Middle frontal gyrus (tissue), 1 donor: Measurements from ENCODE around the gene E4F1.
"Not testable (repeated sequence)": the region's sequence is repeated elsewhere in the genome, so short reads cannot be mapped to it uniquely, and the experiment has no call there.

Experiments
- DNase-seq: peaks from one replicate; pipeline ENCODE4 v3.0.0-alpha.2; 2015; ENCODE audit warnings: low spot score; ENCODE audit errors: extremely low spot score

Gene E4F1

DNA sequence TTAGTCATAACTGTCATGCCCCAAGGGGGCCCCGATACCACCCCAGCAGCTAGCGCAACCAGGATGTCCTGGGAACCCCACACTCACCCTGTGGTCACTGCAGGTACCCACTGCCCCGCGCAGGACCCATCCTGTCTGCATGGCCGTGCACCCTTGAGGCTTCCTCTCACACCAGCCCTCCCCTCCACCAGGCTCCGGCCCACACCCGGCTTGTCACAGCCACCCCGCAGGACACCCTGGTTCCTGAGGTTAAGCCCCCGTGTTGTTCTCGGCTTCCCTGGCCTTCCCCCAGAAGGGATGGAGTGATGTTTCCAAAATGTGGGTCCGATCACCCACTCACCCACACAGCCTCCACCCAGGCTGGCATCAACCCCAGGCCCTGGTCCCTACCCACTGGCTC, 20.4 kb downstream of the E4F1 start:
- no peak for DNase-seq

DNA sequence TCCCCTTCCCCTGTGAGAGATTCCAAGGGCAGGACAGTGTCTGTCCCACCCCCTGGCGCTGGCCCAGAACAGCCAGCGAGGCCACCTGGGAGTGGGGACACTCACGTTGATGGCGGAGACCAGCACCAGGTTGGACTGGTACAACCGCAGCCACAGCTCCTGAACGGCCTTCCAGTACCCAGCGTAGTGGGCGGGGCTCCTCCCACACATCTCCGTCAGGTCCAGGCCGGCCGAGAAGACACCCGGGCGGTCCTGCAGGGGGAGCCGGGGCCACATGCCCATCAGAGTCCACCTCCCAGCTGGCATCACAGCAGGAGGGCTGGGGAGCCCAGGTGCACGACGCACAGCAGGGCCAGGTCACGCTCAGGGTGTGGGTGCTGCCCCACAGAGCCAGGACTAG, 20.9 kb downstream of the E4F1 start:
- no peak for DNase-seq

DNA sequence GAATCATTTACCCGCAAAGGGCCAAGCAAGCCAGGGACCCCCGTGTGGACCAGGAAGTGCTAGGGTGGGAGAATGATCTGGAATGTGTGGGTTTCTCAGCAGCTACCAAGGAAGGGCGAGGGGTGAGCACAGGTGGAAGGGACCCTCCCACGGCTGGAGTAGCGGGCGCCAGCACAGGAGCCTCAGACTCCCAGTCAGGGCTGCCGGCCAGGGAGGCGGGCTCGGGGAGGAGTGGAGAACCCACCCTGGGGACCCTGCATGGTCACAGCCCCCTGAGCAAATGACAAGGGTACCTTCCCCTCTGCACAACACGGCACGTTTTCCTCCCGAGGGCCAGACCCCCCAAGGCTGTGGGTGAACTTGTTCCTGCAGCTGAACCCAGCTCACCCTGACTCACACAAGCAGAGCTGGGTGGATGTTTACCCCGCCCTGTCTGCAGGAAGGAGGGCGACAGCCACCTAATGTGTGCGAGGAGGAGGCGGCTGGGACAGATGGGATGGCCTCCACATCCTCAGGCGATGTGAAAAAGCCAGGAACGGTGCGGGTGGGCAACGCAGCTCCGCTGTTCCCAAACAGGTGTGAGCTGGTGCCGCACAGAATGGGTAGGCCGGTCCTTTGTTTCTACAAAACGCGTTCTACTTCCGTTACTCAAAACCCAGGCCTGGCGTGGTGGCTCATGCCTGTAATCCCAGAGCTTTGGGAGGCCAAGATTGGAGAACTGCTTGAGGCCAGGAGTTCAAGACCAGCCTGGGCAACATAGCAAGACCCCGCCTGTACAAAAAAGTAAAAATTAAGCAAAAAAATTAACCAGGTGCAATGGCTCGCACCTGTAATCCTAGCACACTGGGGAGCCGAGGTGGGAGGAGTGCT, 21.8 kb downstream of the E4F1 start:
- no peak for DNase-seq

DNA sequence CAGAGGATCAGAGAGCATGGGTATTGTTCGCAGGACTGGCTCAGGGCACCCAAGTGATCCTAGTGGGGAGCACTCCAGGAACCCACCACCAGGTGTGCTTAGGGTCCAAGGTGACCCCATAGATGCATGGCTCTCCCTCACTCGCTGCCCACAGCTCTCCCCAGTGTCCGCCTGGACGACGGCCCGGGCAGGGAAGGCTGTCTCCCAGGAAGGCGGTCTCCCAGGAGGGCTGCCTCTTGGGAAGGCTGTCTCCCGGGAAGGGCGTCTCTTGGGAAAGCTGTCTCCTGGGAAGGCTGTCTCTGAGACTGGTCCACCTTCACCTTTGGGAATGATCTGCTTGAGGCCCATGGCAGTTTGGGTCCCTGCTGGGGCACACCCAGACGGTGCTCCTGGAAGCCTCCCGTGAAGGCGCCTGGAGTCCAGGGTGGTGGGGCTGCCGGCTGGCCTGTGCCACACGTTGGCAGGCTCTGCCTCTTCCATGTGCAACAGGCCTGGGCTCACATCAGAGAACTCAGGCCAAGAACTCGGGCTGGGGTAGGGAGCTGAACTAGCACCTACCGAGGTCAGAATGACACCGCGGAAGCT, 23.0 kb downstream of the E4F1 start:
- no peak for DNase-seq

GRCh38 chr16:2250652-2251295, 27.4 kb downstream of the E4F1 start:
- DNase-seq: no peak

GRCh38 chr16:2251296-2252111, 28.1 kb downstream of the E4F1 start, which contains the start of gene ECI1:
Gene ECI1 (minus strand): TSS chr16:2251587. CDS start chr16:2251566, 21 bp downstream.
- peak; percentile 86 for DNase-seq

DNA sequence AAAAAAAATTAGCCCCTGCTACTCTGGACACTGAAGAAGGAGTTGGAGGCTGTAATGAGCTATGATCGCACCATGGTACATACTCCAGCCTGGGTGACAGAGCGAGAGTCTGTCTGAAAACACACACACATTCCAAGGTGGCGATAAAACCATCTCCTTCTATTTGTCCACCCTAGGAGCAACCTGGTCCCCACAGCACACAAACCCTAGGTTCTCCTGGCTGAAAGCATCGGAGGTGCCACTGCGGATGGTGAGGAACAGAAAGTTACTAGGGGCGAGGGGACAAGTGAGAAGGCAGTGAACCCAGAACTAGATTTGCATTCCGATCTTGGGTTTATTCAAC, 29.4 kb downstream of the E4F1 start:
- no peak for DNase-seq

DNA sequence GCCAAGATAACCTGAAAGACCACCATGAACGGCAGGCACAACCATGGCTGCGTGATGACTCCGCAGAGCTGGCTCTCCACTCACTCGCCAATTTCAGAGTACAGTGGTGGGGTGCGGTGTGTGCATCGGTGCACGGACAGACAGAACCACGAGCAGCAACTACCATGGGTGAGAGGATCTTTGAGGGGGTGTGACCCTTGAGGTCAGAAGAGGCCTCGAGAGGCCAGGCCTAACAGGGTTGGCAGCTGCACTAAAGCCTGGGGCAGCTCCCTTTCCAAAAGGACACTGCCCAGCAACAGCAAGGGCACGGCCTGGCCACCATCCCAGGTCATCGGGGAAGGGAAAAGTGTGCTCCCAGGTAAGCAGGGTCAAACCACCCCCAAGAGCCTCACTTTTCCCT, 29.9 kb downstream of the E4F1 start:
- DNase-seq: no peak

- DNase-seq: no peak
These were observed 33.2 kb downstream of the E4F1 start for GRCh38 chr16:2256531-2257140.

DNA sequence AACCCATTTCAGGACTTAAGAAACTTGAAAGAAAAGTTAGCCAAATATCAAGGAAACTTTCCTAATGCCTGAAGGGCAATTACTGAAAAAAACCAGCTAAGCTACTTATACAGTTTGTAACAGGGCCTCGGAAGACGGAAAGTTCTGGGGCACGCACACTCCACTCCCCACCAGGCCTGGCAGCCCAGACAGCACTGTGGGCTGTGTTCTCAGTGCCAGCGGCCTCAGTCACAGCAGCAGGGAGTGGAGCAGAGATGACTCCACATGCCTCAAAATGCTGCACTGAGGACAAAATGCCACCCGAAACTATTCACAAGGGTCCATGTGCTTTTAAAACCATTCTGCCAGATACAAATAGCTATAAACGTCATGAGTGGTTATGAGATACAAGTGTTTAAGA, 34.3 kb downstream of the E4F1 start:
- no peak for DNase-seq

DNA sequence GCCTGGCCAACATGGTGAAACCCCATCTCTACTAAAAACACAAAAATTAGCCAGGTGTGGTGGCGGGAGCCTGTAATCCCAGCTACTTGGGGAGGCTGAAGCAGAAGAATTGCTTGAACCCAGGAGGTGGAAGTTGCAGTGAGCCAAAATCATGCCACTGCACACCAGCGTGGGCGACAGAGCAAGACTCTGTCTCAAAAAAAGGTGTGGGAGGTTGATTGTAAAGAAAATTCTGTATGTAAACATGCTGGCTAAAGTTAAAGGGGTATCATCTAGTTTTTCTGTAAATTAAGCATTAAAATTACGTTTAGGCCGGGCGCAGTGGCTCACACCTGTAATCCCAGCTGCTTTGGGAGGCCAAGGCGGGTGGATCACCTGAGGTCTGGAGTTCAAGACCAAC, 35.1 kb downstream of the E4F1 start:
- DNase-seq: not testable (repeated sequence)

DNA sequence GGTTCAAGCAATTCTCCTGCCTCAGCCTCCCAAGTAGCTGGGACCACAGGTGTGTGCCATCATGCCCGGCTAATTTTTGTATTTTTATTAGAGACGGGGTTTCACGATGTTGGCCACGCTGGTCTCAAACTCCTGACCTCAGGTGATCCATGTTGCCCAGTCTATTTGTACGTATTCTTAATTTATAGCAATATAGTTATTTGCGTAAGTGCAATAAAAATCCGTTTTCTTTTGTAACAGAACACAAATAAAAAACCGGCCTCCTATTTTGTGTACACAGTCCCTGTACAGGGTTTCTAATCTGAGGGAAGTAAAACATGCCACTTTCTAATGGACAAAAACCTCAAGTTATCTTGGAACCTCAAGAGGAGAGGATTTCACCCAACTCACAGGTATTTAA, 36.9 kb downstream of the E4F1 start:
- no peak for DNase-seq

GRCh38 chr16:2263026-2263425, 39.6 kb downstream of the E4F1 start:
- not testable (repeated sequence) for DNase-seq

GRCh38 chr16:2266887-2267286, 43.5 kb downstream of the E4F1 start:
- DNase-seq: not testable (repeated sequence)

DNA sequence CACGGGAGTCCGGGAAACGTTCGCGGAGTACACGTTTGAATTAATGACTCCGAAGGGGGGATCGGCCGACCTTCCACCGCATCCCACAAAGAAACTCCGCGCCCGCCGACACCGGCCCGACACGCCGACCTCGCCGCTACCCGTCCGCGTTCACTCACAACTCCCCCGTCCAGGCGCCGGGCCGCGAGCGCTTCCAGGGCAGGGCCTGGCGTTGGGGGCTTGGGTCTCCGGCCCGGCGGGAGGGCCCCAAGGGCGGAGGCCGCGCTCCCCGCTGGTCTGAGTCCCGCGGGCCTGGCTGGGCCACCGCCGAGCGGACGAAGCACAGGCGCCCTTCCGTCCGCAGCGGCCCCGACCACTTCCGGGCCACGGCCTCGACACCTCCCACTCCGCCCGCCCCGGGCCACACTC, 44.1 kb downstream of the E4F1 start:
- DNase-seq: not testable (repeated sequence)

DNA sequence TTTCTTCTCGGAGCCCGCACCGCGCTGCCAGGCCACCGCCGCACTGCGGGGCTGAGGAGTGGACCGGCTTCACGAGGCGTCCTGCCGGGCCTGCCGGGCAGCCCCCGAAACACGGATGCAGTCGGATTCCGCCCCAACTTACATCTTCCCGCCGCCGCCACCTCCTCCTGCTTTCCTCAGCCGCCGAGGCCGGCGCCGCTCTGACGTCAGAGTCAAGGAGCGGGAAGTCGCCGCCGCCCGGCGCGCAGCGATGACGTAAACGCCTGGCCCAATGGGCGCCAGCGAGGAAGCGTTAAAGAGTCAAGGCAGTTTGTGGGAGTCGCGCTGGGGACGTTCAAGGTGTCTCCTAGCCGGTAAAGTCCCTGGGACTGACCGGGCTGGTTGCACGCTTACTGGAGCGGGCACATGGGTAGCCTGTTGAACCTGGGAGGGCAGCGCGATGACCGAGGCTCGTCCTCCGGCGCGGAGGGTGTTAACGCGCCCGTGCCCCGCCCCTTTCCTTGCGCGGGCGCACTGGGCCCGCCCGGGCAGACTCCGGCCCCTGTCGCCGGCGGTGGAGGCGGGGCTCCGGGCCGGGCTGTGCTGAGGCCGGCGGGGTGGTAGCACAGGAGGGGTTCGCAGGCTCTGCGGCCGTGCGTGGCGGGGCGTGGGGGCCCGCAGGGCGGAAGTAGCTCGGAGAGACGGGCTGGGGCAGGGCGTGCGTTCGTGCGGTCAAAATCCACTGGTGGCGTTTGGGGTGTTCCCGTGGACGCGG, 44.7 kb downstream of the E4F1 start, which contains the start of gene RNPS1:
Gene RNPS1 (minus strand): TSS at position 214 of the 754 bp plus-strand sequence. CDS start 3,483 bp downstream, outside the sequence.
- DNase-seq: peak; percentile 94

GRCh38 chr16:2270070-2270462, 46.7 kb downstream of the E4F1 start:
- DNase-seq: no peak

GRCh38 chr16:2270588-2271470, 47.4 kb downstream of the E4F1 start:
- no peak for DNase-seq

- no peak for DNase-seq
These were observed 48.6 kb downstream of the E4F1 start for GRCh38 chr16:2271848-2272461.
